Stomach (tissue), 4 donors: ENCODE measurements around the gene RERG.

Experiments
- POLR2A ChIP-seq, 4 donors: fragments of 450-650 bp; IDR thresholded peaks; one replicate each; pipeline ENCODE4 v1.6.1; 2016; ENCODE audit warnings: antibody characterized with exemption in 4 of 4, control low read depth in 2 of 4, mild to moderate bottlenecking in 1 of 4, moderate library complexity in 1 of 4
- TF ChIP-seq, protein P1 (sequence below), 7 experiments: fragments of 450-650 bp in 4 of 7; fragments of 200-600 bp in 3 of 7; sonication (generic) in 3 of 7; IDR thresholded peaks; one replicate each; pipeline ENCODE4 v1.5.1; 2016 to 2019; ENCODE audit warnings: antibody characterized with exemption in 7 of 7, control low read depth in 2 of 7, mild to moderate bottlenecking in 1 of 7

DNA sequence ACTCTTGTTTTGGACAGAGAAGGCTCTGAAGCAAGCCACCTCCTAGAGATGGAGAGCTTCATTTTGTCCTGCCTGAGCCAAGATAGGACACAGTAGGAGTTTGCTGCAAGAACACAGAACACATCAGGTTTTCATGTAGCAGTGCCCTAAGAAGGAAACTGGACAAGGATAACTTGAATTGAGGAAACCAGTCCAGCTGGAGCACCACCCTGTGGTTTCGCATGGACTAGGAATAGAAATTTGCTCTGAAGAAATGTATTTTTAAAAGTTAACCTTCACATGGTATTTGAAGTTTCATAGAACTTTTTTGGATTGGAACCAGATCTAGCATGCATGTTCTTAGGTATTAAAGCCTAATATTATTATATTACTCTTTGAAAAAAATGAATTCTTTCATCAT lies 68.8 kb downstream of the RERG start:
- TF ChIP-seq POLR2A (IDR thresholded peaks at IDR 0.05) = no peak
- TF ChIP-seq, protein P1, sequence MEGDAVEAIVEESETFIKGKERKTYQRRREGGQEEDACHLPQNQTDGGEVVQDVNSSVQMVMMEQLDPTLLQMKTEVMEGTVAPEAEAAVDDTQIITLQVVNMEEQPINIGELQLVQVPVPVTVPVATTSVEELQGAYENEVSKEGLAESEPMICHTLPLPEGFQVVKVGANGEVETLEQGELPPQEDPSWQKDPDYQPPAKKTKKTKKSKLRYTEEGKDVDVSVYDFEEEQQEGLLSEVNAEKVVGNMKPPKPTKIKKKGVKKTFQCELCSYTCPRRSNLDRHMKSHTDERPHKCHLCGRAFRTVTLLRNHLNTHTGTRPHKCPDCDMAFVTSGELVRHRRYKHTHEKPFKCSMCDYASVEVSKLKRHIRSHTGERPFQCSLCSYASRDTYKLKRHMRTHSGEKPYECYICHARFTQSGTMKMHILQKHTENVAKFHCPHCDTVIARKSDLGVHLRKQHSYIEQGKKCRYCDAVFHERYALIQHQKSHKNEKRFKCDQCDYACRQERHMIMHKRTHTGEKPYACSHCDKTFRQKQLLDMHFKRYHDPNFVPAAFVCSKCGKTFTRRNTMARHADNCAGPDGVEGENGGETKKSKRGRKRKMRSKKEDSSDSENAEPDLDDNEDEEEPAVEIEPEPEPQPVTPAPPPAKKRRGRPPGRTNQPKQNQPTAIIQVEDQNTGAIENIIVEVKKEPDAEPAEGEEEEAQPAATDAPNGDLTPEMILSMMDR (IDR thresholded peaks at IDR 0.05) = peak in 4 of 7 experiments; percentile 13 to 30 (median 23)
